Measurements from ENCODE around the gene PCIF1. TPM values are rescaled to one million over a fixed set of nuclear protein-coding genes. Genes with fewer than 3 reads are reported as not detected.

Gene PCIF1
- polyA plus RNA-seq, 4 donors = 16.1 to 30.0 (median 26.8) TPM

DNA sequence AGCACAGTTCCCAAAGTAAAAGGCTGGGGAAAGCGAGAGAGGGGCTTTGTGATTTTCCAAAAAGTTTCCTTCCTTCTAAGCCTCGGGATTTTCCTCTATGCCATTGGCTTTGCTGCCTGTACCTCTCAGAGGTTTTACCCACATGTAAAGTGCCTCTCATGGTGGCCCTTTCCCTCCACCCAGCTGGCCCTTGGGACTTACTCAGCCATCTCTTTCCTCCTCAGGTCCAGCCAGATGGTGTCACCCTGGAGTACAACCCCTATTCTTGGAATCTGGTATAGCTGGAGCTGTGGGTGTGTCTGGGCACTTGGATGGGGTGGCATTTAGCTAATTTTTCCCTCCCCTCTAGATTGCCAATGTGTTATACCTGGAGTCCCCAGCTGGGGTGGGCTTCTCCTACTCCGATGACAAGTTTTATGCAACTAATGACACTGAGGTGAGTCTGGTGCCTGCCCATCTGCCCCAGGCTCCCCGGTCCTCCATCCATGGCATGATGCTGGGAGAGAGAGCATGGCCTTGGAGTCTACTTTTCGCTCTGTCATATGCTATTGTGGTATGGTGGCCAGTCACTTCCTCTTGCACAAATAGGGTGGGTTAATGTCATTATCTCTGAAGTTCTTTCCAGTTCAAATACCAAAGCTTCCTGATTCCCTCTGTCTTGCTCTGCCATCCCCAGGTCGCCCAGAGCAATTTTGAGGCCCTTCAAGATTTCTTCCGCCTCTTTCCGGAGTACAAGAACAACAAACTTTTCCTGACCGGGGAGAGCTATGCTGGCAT is 42.2 kb upstream of the PCIF1 start:
- Histone ChIP-seq H3K27ac (ENCODE audit: low read depth in 1 of 3, low read length in 2 of 3) (peak overlapping the region; percentile 12 to 86 (median 39)), H3K27me3 (ENCODE audit: control insufficient read depth in 3 of 3, insufficient read depth in 3 of 3, low read length in 3 of 3) (no peaks in the 10 kb centered on the region), H3K4me3 (ENCODE audit: low read depth in 1 of 3, low read length in 3 of 3) (peak overlapping the region; percentile 70 to 90 (median 81)), H3K36me3 (ENCODE audit: control insufficient read depth in 3 of 3, insufficient read depth in 2 of 3, low read depth in 1 of 3, low read length in 3 of 3) (peaks cover 2 to 64% (median 11%) of the 10 kb centered on the region in 3 donors), H3K4me1 (ENCODE audit: control insufficient read depth in 3 of 3, insufficient read depth in 2 of 3, low read depth in 1 of 3, low read length in 2 of 3) (peaks cover 0 to 22% (median 6%) of the 10 kb centered on the region in 3 donors), H3K9me3 (ENCODE audit: control insufficient read depth in 2 of 2, insufficient read depth in 1 of 2, low read depth in 1 of 2, low read length in 1 of 2) (no peaks in the 10 kb centered on the region)
- peak; percentile 48 to 49 for DNase-seq
- no peak for FAIRE-seq
- 76 to 81% (median 80%) methylated on average over 9 of the region's 9 CpGs for WGBS, 3 donors

DNA sequence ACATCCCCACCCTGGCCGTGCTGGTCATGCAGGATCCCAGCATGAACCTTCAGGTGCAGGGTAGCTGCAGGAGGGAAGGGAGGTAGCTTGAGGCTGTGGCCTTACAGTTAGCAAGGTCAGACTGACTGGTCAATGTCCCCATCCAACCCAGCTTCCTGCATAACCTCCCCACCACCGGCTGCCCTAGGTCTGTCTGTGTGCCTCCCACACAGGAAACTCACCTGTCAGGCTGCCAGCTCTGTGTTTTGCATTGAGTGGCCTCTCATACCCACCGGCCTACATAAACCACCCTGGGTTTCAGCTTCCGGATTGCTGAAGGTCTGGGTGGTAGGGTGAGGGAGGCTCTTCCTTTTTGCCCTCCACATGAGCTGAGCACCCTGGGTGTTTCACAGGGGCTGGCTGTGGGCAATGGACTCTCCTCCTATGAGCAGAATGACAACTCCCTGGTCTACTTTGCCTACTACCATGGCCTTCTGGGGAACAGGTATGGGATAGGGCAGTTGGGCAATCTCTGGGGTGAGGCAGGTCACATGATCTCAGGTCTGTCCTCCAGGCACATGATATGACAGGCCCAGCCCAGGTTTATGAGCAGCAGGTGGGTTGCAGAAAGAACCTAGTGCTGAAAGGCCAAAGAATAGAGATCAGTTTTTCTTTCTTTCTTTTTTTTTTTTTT is 41.5 kb upstream of the PCIF1 start:
- Histone ChIP-seq H3K27ac (ENCODE audit: low read depth in 1 of 3, low read length in 2 of 3) (peak overlapping the region in 2 of 3 donors; percentile 12 to 86), H3K4me3 (ENCODE audit: low read depth in 1 of 3, low read length in 3 of 3) (peak overlapping the region in 1 of 3 donors; percentile 70), H3K27me3 (ENCODE audit: control insufficient read depth in 3 of 3, insufficient read depth in 3 of 3, low read length in 3 of 3) (no peaks in the 10 kb centered on the region), H3K36me3 (ENCODE audit: control insufficient read depth in 3 of 3, insufficient read depth in 2 of 3, low read depth in 1 of 3, low read length in 3 of 3) (peaks cover 5 to 66% (median 11%) of the 10 kb centered on the region in 3 donors), H3K4me1 (ENCODE audit: control insufficient read depth in 3 of 3, insufficient read depth in 2 of 3, low read depth in 1 of 3, low read length in 2 of 3) (peaks cover 0 to 22% (median 6%) of the 10 kb centered on the region in 3 donors), H3K9me3 (ENCODE audit: control insufficient read depth in 2 of 2, insufficient read depth in 1 of 2, low read depth in 1 of 2, low read length in 1 of 2) (no peaks in the 10 kb centered on the region)
- FAIRE-seq (no peak), DNase-seq (peak; percentile 76 to 92)
- 47 to 69% (median 61%) methylated on average over 4 of the region's 4 CpGs for WGBS, 3 donors

DNA sequence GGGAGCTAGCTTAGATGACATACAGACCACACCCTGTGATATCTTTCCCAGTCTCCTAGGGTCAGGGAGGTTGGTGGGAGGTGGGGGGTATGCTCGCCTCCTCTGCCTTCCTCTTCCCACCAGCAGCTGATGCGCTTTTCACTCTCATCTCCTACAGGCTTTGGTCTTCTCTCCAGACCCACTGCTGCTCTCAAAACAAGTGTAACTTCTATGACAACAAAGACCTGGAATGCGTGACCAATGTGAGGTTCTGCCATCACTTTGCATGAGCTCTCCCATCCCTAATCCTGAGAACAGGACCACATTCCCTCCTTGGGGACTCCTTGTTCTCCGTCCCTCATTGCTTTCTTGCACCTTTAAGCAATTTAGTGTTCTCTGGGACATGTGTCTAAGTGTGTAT is 40.7 kb upstream of the PCIF1 start:
- H3K4me3 ChIP-seq (ENCODE audit: low read depth in 1 of 3, low read length in 3 of 3) = peak overlapping the region in 1 of 3 donors; percentile 70
- H3K36me3 ChIP-seq (ENCODE audit: control insufficient read depth in 3 of 3, insufficient read depth in 2 of 3, low read depth in 1 of 3, low read length in 3 of 3) = peaks cover 5 to 67% (median 11%) of the 10 kb centered on the region in 3 donors
- H3K27me3 ChIP-seq (ENCODE audit: control insufficient read depth in 3 of 3, insufficient read depth in 3 of 3, low read length in 3 of 3) = no peaks in the 10 kb centered on the region
- WGBS, 3 donors = 88 to 98% (median 93%) methylated on average over 4 of the region's 4 CpGs
- peak overlapping the region in 1 of 3 donors; percentile 86 for H3K27ac ChIP-seq (ENCODE audit: low read depth in 1 of 3, low read length in 2 of 3)
- FAIRE-seq (no peak), DNase-seq (no peak)
- H3K4me1 ChIP-seq (ENCODE audit: control insufficient read depth in 3 of 3, insufficient read depth in 2 of 3, low read depth in 1 of 3, low read length in 2 of 3) = peaks cover 0 to 22% (median 6%) of the 10 kb centered on the region in 3 donors
- H3K9me3 ChIP-seq (ENCODE audit: control insufficient read depth in 2 of 2, insufficient read depth in 1 of 2, low read depth in 1 of 2, low read length in 1 of 2) = no peaks in the 10 kb centered on the region

DNA sequence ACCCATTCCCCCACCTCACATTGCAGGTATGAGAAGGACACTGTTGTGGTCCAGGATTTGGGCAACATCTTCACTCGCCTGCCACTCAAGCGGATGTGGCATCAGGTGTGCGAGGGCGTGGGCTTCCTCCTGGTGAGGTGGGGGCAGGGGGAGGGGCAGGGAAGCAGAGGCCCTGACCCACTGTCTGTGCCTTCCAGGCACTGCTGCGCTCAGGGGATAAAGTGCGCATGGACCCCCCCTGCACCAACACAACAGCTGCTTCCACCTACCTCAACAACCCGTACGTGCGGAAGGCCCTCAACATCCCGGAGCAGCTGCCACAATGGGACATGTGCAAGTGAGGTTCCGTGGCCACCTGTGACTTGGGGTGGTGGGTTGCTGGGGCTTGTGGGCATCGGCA is 39.7 kb upstream of the PCIF1 start:
- H3K36me3 ChIP-seq (ENCODE audit: control insufficient read depth in 3 of 3, insufficient read depth in 2 of 3, low read depth in 1 of 3, low read length in 3 of 3) = peaks cover 5 to 75% (median 11%) of the 10 kb centered on the region in 3 donors
- no peak overlapping the region for H3K4me3 ChIP-seq (ENCODE audit: low read depth in 1 of 3, low read length in 3 of 3)
- 77 to 89% (median 79%) methylated on average over 12 of the region's 12 CpGs for WGBS, 3 donors
- no peak for FAIRE-seq
- no peaks in the 10 kb centered on the region for H3K9me3 ChIP-seq (ENCODE audit: control insufficient read depth in 2 of 2, insufficient read depth in 1 of 2, low read depth in 1 of 2, low read length in 1 of 2)
- DNase-seq = no peak
- no peaks in the 10 kb centered on the region for H3K27me3 ChIP-seq (ENCODE audit: control insufficient read depth in 3 of 3, insufficient read depth in 3 of 3, low read length in 3 of 3)
- no peak overlapping the region for H3K27ac ChIP-seq (ENCODE audit: low read depth in 1 of 3, low read length in 2 of 3)
- H3K4me1 ChIP-seq (ENCODE audit: control insufficient read depth in 3 of 3, insufficient read depth in 2 of 3, low read depth in 1 of 3, low read length in 2 of 3) = peaks cover 0 to 22% (median 6%) of the 10 kb centered on the region in 3 donors

DNA sequence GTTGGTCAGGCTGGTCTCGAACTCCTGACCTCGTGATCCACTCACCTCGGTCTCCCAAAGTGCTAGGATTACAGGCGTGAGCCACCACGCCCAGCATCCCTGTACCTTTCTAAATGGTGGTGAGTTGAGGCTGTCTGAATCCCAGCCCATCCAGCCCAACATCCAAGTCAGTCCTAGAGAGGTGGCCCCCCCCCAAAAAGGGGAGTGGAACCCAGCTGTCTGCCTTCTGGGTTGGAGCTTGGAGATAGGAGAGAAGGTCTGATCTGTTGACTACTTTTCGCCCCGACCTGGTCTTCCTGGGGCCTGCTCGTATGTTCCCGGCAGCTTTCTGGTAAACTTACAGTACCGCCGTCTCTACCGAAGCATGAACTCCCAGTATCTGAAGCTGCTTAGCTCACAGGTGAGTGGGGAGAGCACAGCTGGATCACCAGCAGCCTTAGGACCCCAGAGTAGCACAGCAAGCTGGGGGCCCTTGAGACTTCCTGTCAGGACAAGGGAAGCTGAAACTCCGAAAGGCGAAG is 37.8 kb upstream of the PCIF1 start:
- FAIRE-seq = no peak
- 93 to 96% (median 93%) methylated on average over 13 to 14 of the region's 14 CpGs for WGBS, 3 donors
- H3K36me3 ChIP-seq (ENCODE audit: control insufficient read depth in 3 of 3, insufficient read depth in 2 of 3, low read depth in 1 of 3, low read length in 3 of 3) = peaks cover 5 to 85% (median 16%) of the 10 kb centered on the region in 3 donors

DNA sequence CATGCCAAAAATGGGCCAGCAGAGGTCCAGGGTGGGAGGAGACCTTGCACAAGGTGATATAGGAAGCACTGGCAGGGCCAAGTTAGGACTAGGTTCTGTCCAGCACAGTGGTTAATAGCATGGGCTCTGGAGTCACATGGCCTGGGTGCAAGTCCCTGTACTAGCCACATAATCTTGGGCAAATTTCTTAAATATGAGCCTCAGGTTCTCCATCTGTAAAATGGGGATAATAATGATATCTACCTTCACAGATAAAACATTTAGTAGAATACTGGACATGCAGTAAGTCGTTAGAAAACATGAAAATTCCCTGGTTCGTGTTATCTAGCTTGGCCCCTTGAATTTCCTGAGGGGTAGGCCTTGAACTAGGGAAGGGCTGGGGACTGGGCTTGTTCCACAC is 37.2 kb upstream of the PCIF1 start:
- Histone ChIP-seq H3K27ac (ENCODE audit: low read depth in 1 of 3, low read length in 2 of 3) (no peak overlapping the region), H3K36me3 (ENCODE audit: control insufficient read depth in 3 of 3, insufficient read depth in 2 of 3, low read depth in 1 of 3, low read length in 3 of 3) (peaks cover 5 to 85% (median 16%) of the 10 kb centered on the region in 3 donors), H3K4me1 (ENCODE audit: control insufficient read depth in 3 of 3, insufficient read depth in 2 of 3, low read depth in 1 of 3, low read length in 2 of 3) (peaks cover 0 to 21% (median 6%) of the 10 kb centered on the region in 3 donors), H3K27me3 (ENCODE audit: control insufficient read depth in 3 of 3, insufficient read depth in 3 of 3, low read length in 3 of 3) (no peaks in the 10 kb centered on the region), H3K4me3 (ENCODE audit: low read depth in 1 of 3, low read length in 3 of 3) (no peak overlapping the region), H3K9me3 (ENCODE audit: control insufficient read depth in 2 of 2, insufficient read depth in 1 of 2, low read depth in 1 of 2, low read length in 1 of 2) (no peaks in the 10 kb centered on the region)
- WGBS, 3 donors = 79 to 91% (median 86%) methylated on average over 2 of the region's 2 CpGs
- FAIRE-seq = no peak
- DNase-seq = no peak

More for the DNA sequence above, 37.8 kb upstream of the PCIF1 start:
- H3K27me3 ChIP-seq (ENCODE audit: control insufficient read depth in 3 of 3, insufficient read depth in 3 of 3, low read length in 3 of 3) = no peaks in the 10 kb centered on the region
- no peak overlapping the region for H3K4me3 ChIP-seq (ENCODE audit: low read depth in 1 of 3, low read length in 3 of 3)
- DNase-seq = no peak
- no peaks in the 10 kb centered on the region for H3K9me3 ChIP-seq (ENCODE audit: control insufficient read depth in 2 of 2, insufficient read depth in 1 of 2, low read depth in 1 of 2, low read length in 1 of 2)
- H3K27ac ChIP-seq (ENCODE audit: low read depth in 1 of 3, low read length in 2 of 3) = no peak overlapping the region
- peaks cover 0 to 22% (median 6%) of the 10 kb centered on the region in 3 donors for H3K4me1 ChIP-seq (ENCODE audit: control insufficient read depth in 3 of 3, insufficient read depth in 2 of 3, low read depth in 1 of 3, low read length in 2 of 3)

DNA sequence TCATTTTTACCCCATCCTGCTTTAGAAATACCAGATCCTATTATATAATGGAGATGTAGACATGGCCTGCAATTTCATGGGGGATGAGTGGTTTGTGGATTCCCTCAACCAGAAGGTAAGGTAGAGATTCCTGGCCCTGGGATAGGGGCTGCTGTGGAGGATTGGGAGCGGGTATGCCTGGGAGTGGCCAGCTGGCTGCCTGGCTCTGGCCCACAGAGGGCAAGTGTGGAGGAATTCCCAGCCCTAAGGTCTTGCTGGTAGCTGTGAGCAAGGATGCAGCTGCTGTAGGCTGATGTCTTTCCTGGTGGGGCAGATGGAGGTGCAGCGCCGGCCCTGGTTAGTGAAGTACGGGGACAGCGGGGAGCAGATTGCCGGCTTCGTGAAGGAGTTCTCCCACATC is 36.8 kb upstream of the PCIF1 start:
- H3K27me3 ChIP-seq (ENCODE audit: control insufficient read depth in 3 of 3, insufficient read depth in 3 of 3, low read length in 3 of 3) = no peaks in the 10 kb centered on the region
- H3K36me3 ChIP-seq (ENCODE audit: control insufficient read depth in 3 of 3, insufficient read depth in 2 of 3, low read depth in 1 of 3, low read length in 3 of 3) = peaks cover 5 to 83% (median 16%) of the 10 kb centered on the region in 3 donors
- no peaks in the 10 kb centered on the region for H3K9me3 ChIP-seq (ENCODE audit: control insufficient read depth in 2 of 2, insufficient read depth in 1 of 2, low read depth in 1 of 2, low read length in 1 of 2)
- no peak for DNase-seq
- WGBS, 3 donors = 95 to 98% (median 95%) methylated on average over 7 of the region's 7 CpGs
- H3K27ac ChIP-seq (ENCODE audit: low read depth in 1 of 3, low read length in 2 of 3) = no peak overlapping the region
- H3K4me1 ChIP-seq (ENCODE audit: control insufficient read depth in 3 of 3, insufficient read depth in 2 of 3, low read depth in 1 of 3, low read length in 2 of 3) = peaks cover 0 to 17% (median 4%) of the 10 kb centered on the region in 3 donors
- no peak overlapping the region for H3K4me3 ChIP-seq (ENCODE audit: low read depth in 1 of 3, low read length in 3 of 3)
- no peak for FAIRE-seq

DNA sequence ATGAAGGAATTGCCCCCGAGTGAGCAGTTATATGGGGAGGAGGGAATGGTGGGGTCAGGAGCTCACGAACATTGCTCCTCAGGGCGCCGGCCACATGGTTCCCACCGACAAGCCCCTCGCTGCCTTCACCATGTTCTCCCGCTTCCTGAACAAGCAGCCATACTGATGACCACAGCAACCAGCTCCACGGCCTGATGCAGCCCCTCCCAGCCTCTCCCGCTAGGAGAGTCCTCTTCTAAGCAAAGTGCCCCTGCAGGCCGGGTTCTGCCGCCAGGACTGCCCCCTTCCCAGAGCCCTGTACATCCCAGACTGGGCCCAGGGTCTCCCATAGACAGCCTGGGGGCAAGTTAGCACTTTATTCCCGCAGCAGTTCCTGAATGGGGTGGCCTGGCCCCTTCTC is 36.2 kb upstream of the PCIF1 start:
- DNase-seq (no peak), FAIRE-seq (no peak)
- Histone ChIP-seq H3K27me3 (ENCODE audit: control insufficient read depth in 3 of 3, insufficient read depth in 3 of 3, low read length in 3 of 3) (no peaks in the 10 kb centered on the region), H3K9me3 (ENCODE audit: control insufficient read depth in 2 of 2, insufficient read depth in 1 of 2, low read depth in 1 of 2, low read length in 1 of 2) (no peaks in the 10 kb centered on the region), H3K4me3 (ENCODE audit: low read depth in 1 of 3, low read length in 3 of 3) (no peak overlapping the region), H3K4me1 (ENCODE audit: control insufficient read depth in 3 of 3, insufficient read depth in 2 of 3, low read depth in 1 of 3, low read length in 2 of 3) (peaks cover 0 to 13% (median 0%) of the 10 kb centered on the region in 3 donors), H3K36me3 (ENCODE audit: control insufficient read depth in 3 of 3, insufficient read depth in 2 of 3, low read depth in 1 of 3, low read length in 3 of 3) (peaks cover 5 to 78% (median 16%) of the 10 kb centered on the region in 3 donors), H3K27ac (ENCODE audit: low read depth in 1 of 3, low read length in 2 of 3) (no peak overlapping the region)
- 87 to 92% (median 91%) methylated on average over 12 of the region's 12 CpGs for WGBS, 3 donors

Data from small intestine (tissue), 7 donors.